ENCODE data around the gene CDK9.

DNA sequence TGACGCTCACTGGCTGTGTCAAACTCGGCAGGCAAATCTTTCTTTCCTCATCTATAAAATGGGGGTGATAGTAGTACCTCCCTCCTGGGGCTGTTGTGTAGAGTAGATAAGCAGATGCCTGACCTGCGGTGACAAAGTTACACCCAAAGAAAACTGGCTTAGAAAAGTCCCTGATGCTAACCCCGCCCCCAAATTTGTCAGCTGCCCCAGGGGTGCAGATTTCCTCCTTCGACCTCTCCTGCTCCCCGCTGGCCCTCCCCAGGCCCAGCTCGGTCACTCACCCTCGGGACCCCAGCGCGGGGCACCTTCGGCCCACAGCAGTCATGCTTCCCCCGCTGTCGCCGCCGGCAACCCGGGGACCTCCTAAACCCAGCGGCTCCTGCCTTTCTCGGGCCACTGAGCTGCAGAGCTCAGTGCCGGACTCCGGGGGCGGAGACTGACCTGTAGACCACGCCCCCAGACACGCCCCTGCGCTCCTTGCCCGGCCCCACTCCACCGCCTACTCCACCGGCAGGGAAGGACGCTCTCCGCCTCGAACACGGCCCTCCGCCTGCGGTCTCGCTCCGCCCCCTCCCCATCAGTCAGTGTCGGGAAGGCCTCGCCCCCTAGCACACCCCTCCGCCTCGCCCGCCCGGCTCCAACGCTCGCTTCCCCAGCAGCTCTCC, 14.8 kb upstream of the CDK9 start:
- TF ChIP-seq, protein P1, sequence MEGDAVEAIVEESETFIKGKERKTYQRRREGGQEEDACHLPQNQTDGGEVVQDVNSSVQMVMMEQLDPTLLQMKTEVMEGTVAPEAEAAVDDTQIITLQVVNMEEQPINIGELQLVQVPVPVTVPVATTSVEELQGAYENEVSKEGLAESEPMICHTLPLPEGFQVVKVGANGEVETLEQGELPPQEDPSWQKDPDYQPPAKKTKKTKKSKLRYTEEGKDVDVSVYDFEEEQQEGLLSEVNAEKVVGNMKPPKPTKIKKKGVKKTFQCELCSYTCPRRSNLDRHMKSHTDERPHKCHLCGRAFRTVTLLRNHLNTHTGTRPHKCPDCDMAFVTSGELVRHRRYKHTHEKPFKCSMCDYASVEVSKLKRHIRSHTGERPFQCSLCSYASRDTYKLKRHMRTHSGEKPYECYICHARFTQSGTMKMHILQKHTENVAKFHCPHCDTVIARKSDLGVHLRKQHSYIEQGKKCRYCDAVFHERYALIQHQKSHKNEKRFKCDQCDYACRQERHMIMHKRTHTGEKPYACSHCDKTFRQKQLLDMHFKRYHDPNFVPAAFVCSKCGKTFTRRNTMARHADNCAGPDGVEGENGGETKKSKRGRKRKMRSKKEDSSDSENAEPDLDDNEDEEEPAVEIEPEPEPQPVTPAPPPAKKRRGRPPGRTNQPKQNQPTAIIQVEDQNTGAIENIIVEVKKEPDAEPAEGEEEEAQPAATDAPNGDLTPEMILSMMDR (IDR thresholded peaks at IDR 0.05) = peak in 1 of 6 experiments; percentile 12
- TF ChIP-seq POLR2A (IDR thresholded peaks at IDR 0.05) = peak in 2 of 4 donors; percentile 53 to 61

Measured in esophagus squamous epithelium (tissue), 4 donors.